K562 (cell line): ENCODE data around the gene EPB41L1. TPM values are rescaled to one million over a fixed set of nuclear protein-coding genes. Genes with fewer than 3 reads are reported as not detected.
A peak's percentile ranks its signal among the peaks of the same experiment; 100 is the strongest.

Experiments used
- E2F3 ChIP-seq: fragments of 250-450 bp; sonication (Bioruptor Pico); IDR thresholded peaks from 2 replicates; pipeline ENCODE4 v1.4.0; 2020; ENCODE audit warnings: mild to moderate bottlenecking
- HDGF ChIP-seq: fragments of 450-650 bp; IDR thresholded peaks from 2 replicates; pipeline ENCODE4 v1.6.1; 2016
- POLR2A ChIP-seq: fragments of 450-650 bp; conservative IDR thresholded peaks from 2 replicates; pipeline ENCODE4 v1.6.1; 2016
- PRMT5 ChIP-seq: sonication (generic); formaldehyde crosslinking; IDR thresholded peaks from 2 replicates; pipeline ENCODE4 v1.5.0; 2020; ENCODE audit warnings: missing genetic modification reagents
- REST ChIP-seq, 2 experiments: fragments of 450-650 bp; formaldehyde crosslinking in 1 of 2; IDR thresholded peaks; 2 replicates each; pipeline versions ENCODE4 v1.4.0 to v1.6.1; 2014 to 2020; ENCODE audit warnings: mild to moderate bottlenecking in 2 of 2, borderline replicate concordance in 1 of 2, low read depth in 1 of 2
- SREBF1 ChIP-seq: fragments of 150-350 bp; IDR thresholded peaks from 2 replicates; pipeline ENCODE4 v1.6.1; 2014; ENCODE audit warnings: antibody characterized with exemption, low read depth, low read length, borderline replicate concordance
- SRSF7 ChIP-seq: fragments of 200-400 bp; formaldehyde crosslinking; optimal IDR thresholded peaks from 2 replicates; pipeline ENCODE3; 2017; ENCODE audit warnings: mild to moderate bottlenecking, low read depth, low read length
- STAG1 ChIP-seq: sonication (generic); formaldehyde crosslinking; IDR thresholded peaks from 2 replicates; pipeline ENCODE4 v1.5.0; 2020; ENCODE audit warnings: missing genetic modification reagents, borderline replicate concordance
- TAF7 ChIP-seq: fragments of 450-650 bp; IDR thresholded peaks from 2 replicates; pipeline ENCODE4 v1.6.1; 2016; ENCODE audit warnings: missing genetic modification characterization, missing compliant biosample characterization
- TEAD1 ChIP-seq, 2 experiments: fragments of 450-650 bp in 1 of 2; sonication (generic) in 1 of 2; formaldehyde crosslinking; IDR thresholded peaks; 2 replicates each; pipeline versions ENCODE4 v1.4.0 to v1.8.0; 2020 to 2022; ENCODE audit warnings: mild to moderate bottlenecking in 2 of 2, missing genetic modification reagents in 1 of 2
- TFAP4 ChIP-seq: sonication (generic); formaldehyde crosslinking; IDR thresholded peaks from 2 replicates; pipeline ENCODE4 v1.8.0; 2022; ENCODE audit warnings: missing genetic modification reagents, mild to moderate bottlenecking, moderate library complexity, borderline replicate concordance
- ZC3H4 ChIP-seq: sonication (generic); formaldehyde crosslinking; IDR thresholded peaks from 2 replicates; pipeline ENCODE4 v1.9.0; 2021; ENCODE audit warnings: missing genetic modification reagents, borderline replicate concordance
- ZNF277 ChIP-seq: fragments of 250-450 bp; sonication (Bioruptor Pico); IDR thresholded peaks from 2 replicates; pipeline ENCODE4 v1.8.0; 2022; ENCODE audit warnings: inconsistent platforms, mild to moderate bottlenecking, moderate library complexity, borderline replicate concordance
- ZNF384 ChIP-seq: IDR thresholded peaks from 2 replicates; pipeline ENCODE4 v1.6.1; 2012; ENCODE audit warnings: low read depth, low read length, improper control_type of control experiment
- polyA plus RNA-seq, 8 experiments: library from polyadenylated mRNA; depleted of rRNA in 4 of 8; stranded (reverse) in 5 of 8; unstranded in 3 of 8; fragments of >200 nt; fragmentation: Nextera tagmentation in 2 of 8; fragmentation: Illumina TruSeq in 1 of 8; extraction: Ambion mirVana in 2 of 8; extraction: Trizol in 1 of 8; gene quantifications; 2 replicates each; pipeline versions ENCODE4 v1.2.1 to v1.2.3, GENCODE V29; 2011 to 2014; ENCODE audit warnings: inconsistent platforms in 1 of 8, missing spikeins in 1 of 8
- total RNA-seq, 7 experiments: library from RNA; depleted of rRNA in 6 of 7; stranded (reverse); fragments of >200 nt in 6 of 7; fragmentation: Illumina TruSeq in 2 of 7; extraction: Trizol in 2 of 7; gene quantifications; 2 replicates each; pipeline versions ENCODE4 v1.2.1 to v1.2.3, GENCODE V29; 2011 to 2021; ENCODE audit warnings: low replicate concordance in 1 of 7
- TF ChIP-seq, protein P1 (sequence below): fragments of 250-450 bp; sonication (Bioruptor Pico); IDR thresholded peaks from 2 replicates; pipeline ENCODE4 v1.8.0; 2021; ENCODE audit warnings: borderline replicate concordance, mild to moderate bottlenecking, moderate library complexity; ENCODE audit not compliant: poor library complexity, severe bottlenecking

EPB41L1 gene
- total and polyA plus RNA-seq, 9 of the 15 experiments (the other 6 are each of a cell fraction or from before 2014, with no cell fraction given) = 0.11 to 4.3 (median 1.3) TPM

GRCh38 chr20:36235892-36236785, 81.6 kb downstream of the EPB41L1 start, which contains the start of gene AAR2 (continued):
- peak; percentile 64; the same call in 1 of the 2 replicates for TF ChIP-seq TFAP4 (CRISPR knock-in tag)
- no peak for TF ChIP-seq HDGF
- TF ChIP-seq REST (IDR thresholded peaks at IDR 0.05; ENCODE audit: borderline replicate concordance) = no peak
- TF ChIP-seq REST (CRISPR knock-in tag; IDR thresholded peaks at IDR 0.05; ENCODE audit: low read depth) = no peak
- TF ChIP-seq PRMT5 (CRISPR knock-in tag) = no peak
- TF ChIP-seq E2F3 (CRISPR knock-in tag) = 0 out of 2 replicates have a peak, but pooled peaks have one; percentile 46
- peak; percentile 32 to 59; a peak in 1 of 4 replicates for TF ChIP-seq TEAD1 (CRISPR knock-in tag; IDR thresholded peaks at IDR 0.05)
- TF ChIP-seq ZC3H4 (CRISPR knock-in tag) = no peak
- no peak for TF ChIP-seq STAG1 (CRISPR knock-in tag)
- no peak for TF ChIP-seq SREBF1
- TF ChIP-seq TAF7 (tag) = peak; percentile 87
- TF ChIP-seq SRSF7 = no peak
- peak; percentile 93 for TF ChIP-seq POLR2A
- TF ChIP-seq ZNF384 = 0 out of 2 replicates have a peak, but pooled peaks have one; percentile 17
- TF ChIP-seq, protein P1, sequence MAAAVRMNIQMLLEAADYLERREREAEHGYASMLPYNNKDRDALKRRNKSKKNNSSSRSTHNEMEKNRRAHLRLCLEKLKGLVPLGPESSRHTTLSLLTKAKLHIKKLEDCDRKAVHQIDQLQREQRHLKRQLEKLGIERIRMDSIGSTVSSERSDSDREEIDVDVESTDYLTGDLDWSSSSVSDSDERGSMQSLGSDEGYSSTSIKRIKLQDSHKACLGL = no peak
- TF ChIP-seq ZNF277 (CRISPR knock-in tag) = no peak
